RWPE2 (cell line): ENCODE measurements around the gene KCNG4.

Experiments
- ATAC-seq: fragments of 200-7000 bp; cut with Tn5 transposase; 3 replicates; pipeline ENCODE4 v1.9.1; 2021; ENCODE audit warnings: low read depth
- DNase-seq: peaks from one replicate; pipeline ENCODE4 v3.0.0-alpha.2; 2020; ENCODE audit warnings: low spot score
- H3K27ac ChIP-seq: fragments of 450-650 bp; 2 replicates; pipeline ENCODE4 v1.5.1; 2017; ENCODE audit warnings: mild to moderate bottlenecking; ENCODE audit not compliant: poor library complexity, severe bottlenecking
- H3K27me3 ChIP-seq: fragments of 250-450 bp; sonication (Bioruptor Pico); 2 replicates; pipeline ENCODE4 v1.5.1; 2021; ENCODE audit warnings: mild to moderate bottlenecking, moderate library complexity; ENCODE audit not compliant: insufficient read depth, poor library complexity, severe bottlenecking
- H3K36me3 ChIP-seq: fragments of 250-450 bp; sonication (Bioruptor Pico); 2 replicates; pipeline ENCODE4 v1.5.1; 2020; ENCODE audit warnings: low read depth, mild to moderate bottlenecking, moderate library complexity
- H3K4me1 ChIP-seq: fragments of 250-450 bp; sonication (Bioruptor Pico); 2 replicates; pipeline ENCODE4 v1.5.1; 2021; ENCODE audit warnings: mild to moderate bottlenecking, moderate library complexity; ENCODE audit not compliant: insufficient read depth, poor library complexity, severe bottlenecking
- H3K4me3 ChIP-seq: fragments of 250-450 bp; sonication (Bioruptor Pico); 2 replicates; pipeline ENCODE4 v1.5.1; 2021; ENCODE audit warnings: mild to moderate bottlenecking, moderate library complexity; ENCODE audit not compliant: severe bottlenecking
- H3K9me3 ChIP-seq: fragments of 250-450 bp; sonication (Bioruptor Pico); 2 replicates; pipeline ENCODE4 v1.5.1; 2021; ENCODE audit warnings: mild to moderate bottlenecking, moderate library complexity; ENCODE audit not compliant: severe bottlenecking
- CTCF ChIP-seq: fragments of 450-650 bp; IDR thresholded peaks from one replicate; pipeline ENCODE4 v1.5.1; 2017; ENCODE audit warnings: mild to moderate bottlenecking, moderate library complexity; ENCODE audit not compliant: poor library complexity, severe bottlenecking

Gene KCNG4

GRCh38 chr16:84259691-84260090 is 19.9 kb upstream of the KCNG4 start:
- no peak overlapping the region for H3K4me3 ChIP-seq
- peaks cover 10% of the 10 kb centered on the region for H3K27me3 ChIP-seq
- H3K27ac ChIP-seq, result no peak overlapping the region
- ATAC-seq (no peak), DNase-seq (no peak)
- no peaks in the 10 kb centered on the region for H3K4me1 ChIP-seq
- H3K36me3 ChIP-seq, result no peaks in the 10 kb centered on the region
- no peaks in the 10 kb centered on the region for H3K9me3 ChIP-seq
- TF ChIP-seq CTCF, result no peak

GRCh38 chr16:84258266-84258665 is 18.5 kb upstream of the KCNG4 start:
- Histone ChIP-seq H3K9me3 (no peaks in the 10 kb centered on the region), H3K27me3 (peaks cover 10% of the 10 kb centered on the region), H3K4me1 (no peaks in the 10 kb centered on the region), H3K4me3 (no peak overlapping the region), H3K36me3 (no peaks in the 10 kb centered on the region), H3K27ac (no peak overlapping the region)
- no peak for DNase-seq
- no peak for ATAC-seq
- TF ChIP-seq CTCF, result no peak

- no peak overlapping the region for H3K27ac ChIP-seq
- H3K9me3 ChIP-seq, result no peaks in the 10 kb centered on the region
- DNase-seq (no peak), ATAC-seq (no peak)
- TF ChIP-seq CTCF, result no peak
- H3K4me3 ChIP-seq, result no peak overlapping the region
- no peaks in the 10 kb centered on the region for H3K36me3 ChIP-seq
- H3K27me3 ChIP-seq, result peaks cover 10% of the 10 kb centered on the region
- H3K4me1 ChIP-seq, result no peaks in the 10 kb centered on the region
These were observed 15.4 kb upstream of the KCNG4 start for GRCh38 chr16:84255050-84255810.

- no peak for DNase-seq
- no peak for ATAC-seq
- no peak for TF ChIP-seq CTCF
- Histone ChIP-seq H3K4me1 (no peaks in the 10 kb centered on the region), H3K27me3 (peaks cover 10% of the 10 kb centered on the region), H3K9me3 (no peaks in the 10 kb centered on the region), H3K4me3 (no peak overlapping the region), H3K36me3 (no peaks in the 10 kb centered on the region), H3K27ac (no peak overlapping the region)
These were observed 14.2 kb upstream of the KCNG4 start for GRCh38 chr16:84254062-84254461.

GRCh38 chr16:84253173-84253572 is 13.4 kb upstream of the KCNG4 start:
- TF ChIP-seq CTCF, result no peak
- Histone ChIP-seq H3K27ac (no peak overlapping the region), H3K4me3 (no peak overlapping the region), H3K27me3 (peaks cover 10% of the 10 kb centered on the region), H3K9me3 (no peaks in the 10 kb centered on the region), H3K36me3 (no peaks in the 10 kb centered on the region), H3K4me1 (no peaks in the 10 kb centered on the region)
- DNase-seq (no peak), ATAC-seq (no peak)
